ENCODE data around the gene SMIM14.

- TF ChIP-seq CTCF (conservative IDR thresholded peaks at IDR 0.05; ENCODE audit: low read depth, low read length) = no peak
- TF ChIP-seq EZH2 (IDR thresholded peaks at IDR 0.05; ENCODE audit: borderline replicate concordance, low read depth, low read length, poor library complexity, severe bottlenecking) = no peak
These were observed 11.3 kb downstream of the SMIM14 start for GRCh38 chr4:39627413-39627812.
